Neural progenitor cell (in vitro differentiated cells): Measurements from ENCODE around the gene RAB8B. TPM values are rescaled to one million over a fixed set of nuclear protein-coding genes. Genes with fewer than 3 reads are reported as not detected.
A peak's percentile ranks its signal among the peaks of the same experiment; 100 is the strongest.

Source experiments
- DNase-seq: peaks from one replicate; pipeline ENCODE4 v3.0.0-alpha.2; 2016; ENCODE audit warnings: low spot score
- H2AFZ ChIP-seq: fragments of 200-600 bp; sonication (generic); replicated peaks from 2 replicates; pipeline ENCODE4 v1.6.1; 2016; ENCODE audit warnings: antibody characterized with exemption
- H3F3A ChIP-seq: fragments of 200-600 bp; sonication (generic); 2 replicates; pipeline ENCODE4 v1.6.1; 2016; ENCODE audit warnings: antibody characterized with exemption, low read depth
- H3K27ac ChIP-seq: fragments of 200-600 bp; sonication (generic); 2 replicates; pipeline ENCODE4 v1.5.1; 2016; ENCODE audit warnings: mild to moderate bottlenecking
- H3K27me3 ChIP-seq: fragments of 200-600 bp; sonication (generic); 2 replicates; pipeline ENCODE4 v1.6.1; 2016; ENCODE audit warnings: mild to moderate bottlenecking, moderate library complexity
- H3K36me3 ChIP-seq: fragments of 200-600 bp; sonication (generic); 2 replicates; pipeline ENCODE4 v1.5.1; 2016
- H3K4me1 ChIP-seq: fragments of 200-600 bp; sonication (generic); 2 replicates; pipeline ENCODE4 v1.6.1; 2016; ENCODE audit warnings: mixed run types
- H3K4me2 ChIP-seq: fragments of 200-600 bp; sonication (generic); 2 replicates; pipeline ENCODE4 v1.6.1; 2016
- H3K4me3 ChIP-seq: fragments of 200-600 bp; sonication (generic); 2 replicates; pipeline ENCODE4 v1.5.1; 2016
- H3K79me2 ChIP-seq: fragments of 200-600 bp; sonication (generic); 2 replicates; pipeline ENCODE4 v1.6.1; 2016; ENCODE audit warnings: low read depth
- H3K9ac ChIP-seq: fragments of 200-600 bp; sonication (generic); 2 replicates; pipeline ENCODE4 v1.6.1; 2016
- H3K9me3 ChIP-seq: fragments of 200-600 bp; sonication (generic); 2 replicates; pipeline ENCODE4 v1.5.1; 2016; ENCODE audit warnings: low read depth
- H4K20me1 ChIP-seq: fragments of 200-600 bp; sonication (generic); 2 replicates; pipeline ENCODE4 v1.6.1; 2016; ENCODE audit warnings: low read depth
- H3K27ac Mint-ChIP-seq: 3 replicates; pipeline ENCODE4 v1.8.0; 2021; ENCODE audit warnings: mixed read lengths
- H3K27me3 Mint-ChIP-seq: 2 replicates; pipeline ENCODE4 v1.8.0; 2022; ENCODE audit warnings: low read depth, mild to moderate bottlenecking, inconsistent platforms, moderate library complexity, mixed read lengths; ENCODE audit not compliant: insufficient read depth
- H3K36me3 Mint-ChIP-seq: 3 replicates; pipeline ENCODE4 v1.8.0; 2021; ENCODE audit warnings: mixed read lengths
- H3K4me1 Mint-ChIP-seq: 3 replicates; pipeline ENCODE4 v1.8.0; 2021; ENCODE audit warnings: mixed read lengths
- H3K4me3 Mint-ChIP-seq: 3 replicates; pipeline ENCODE4 v1.8.0; 2021; ENCODE audit warnings: mild to moderate bottlenecking, moderate library complexity, mixed read lengths
- H3K9me3 Mint-ChIP-seq: 3 replicates; pipeline ENCODE4 v1.8.0; 2020; ENCODE audit warnings: mixed read lengths
- EZH2 ChIP-seq: fragments of 200-600 bp; sonication (generic); IDR thresholded peaks from 2 replicates; pipeline ENCODE4 v1.6.1; 2017; ENCODE audit warnings: antibody characterized with exemption, mild to moderate bottlenecking, moderate library complexity
- EZH2phosphoT487 ChIP-seq: fragments of 200-600 bp; sonication (generic); IDR thresholded peaks from 2 replicates; pipeline ENCODE4 v1.6.1; 2017; ENCODE audit warnings: antibody characterized with exemption
- total RNA-seq: library from RNA; depleted of rRNA; stranded (reverse); fragments of >200 nt; gene quantifications from 2 replicates; pipeline ENCODE4 v1.2.3, GENCODE V29; 2015; ENCODE audit warnings: low replicate concordance
- TF ChIP-seq, protein P1 (sequence below): fragments of 200-600 bp; sonication (generic); IDR thresholded peaks from 2 replicates; pipeline ENCODE4 v1.5.1; 2017; ENCODE audit warnings: antibody characterized with exemption, mild to moderate bottlenecking

RAB8B gene
- total RNA-seq, 1 donor from 2014 or later: 107 TPM

DNA sequence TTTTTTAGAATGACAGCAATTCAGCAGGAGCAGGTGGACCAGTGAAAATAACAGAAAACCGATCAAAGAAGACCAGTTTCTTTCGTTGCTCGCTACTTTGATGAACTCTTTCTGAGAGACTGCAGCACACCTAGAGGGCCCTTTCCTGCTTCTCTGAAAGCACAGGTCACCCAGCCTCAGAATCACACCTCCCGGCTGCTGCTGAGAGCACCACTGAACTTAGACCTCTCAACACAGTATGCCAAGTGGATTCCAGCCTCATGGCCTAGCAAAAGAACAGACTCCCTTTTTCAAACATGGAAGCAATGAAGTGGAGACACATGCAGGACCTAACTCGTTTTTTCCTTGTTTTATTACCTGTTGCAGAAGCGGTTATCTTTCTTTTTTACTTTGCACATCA lies 74.1 kb downstream of the RAB8B start:
- Mint-ChIP-seq H3K27ac (peak overlapping the region; percentile 8), H3K36me3 (peaks cover 24% of the 10 kb centered on the region), H3K27me3 (peaks cover 3% of the 10 kb centered on the region), H3K4me3 (no peak overlapping the region), H3K4me1 (no peaks in the 10 kb centered on the region), H3K9me3 (no peaks in the 10 kb centered on the region)
- Histone ChIP-seq H3K4me3 (no peak overlapping the region), H4K20me1 (no peaks in the 10 kb centered on the region), H3K9me3 (no peaks in the 10 kb centered on the region), H2AFZ (no peak overlapping the region), H3K79me2 (no peaks in the 10 kb centered on the region), H3K9ac (no peak overlapping the region), H3K4me1 (no peaks in the 10 kb centered on the region), H3F3A (no peaks in the 10 kb centered on the region), H3K27me3 (no peaks in the 10 kb centered on the region), H3K36me3 (peaks cover 26% of the 10 kb centered on the region), H3K4me2 (no peak overlapping the region), H3K27ac (no peak overlapping the region)
- no peak for DNase-seq
- TF ChIP-seq EZH2: no peak
- TF ChIP-seq EZH2phosphoT487: no peak
- TF ChIP-seq, protein P1, sequence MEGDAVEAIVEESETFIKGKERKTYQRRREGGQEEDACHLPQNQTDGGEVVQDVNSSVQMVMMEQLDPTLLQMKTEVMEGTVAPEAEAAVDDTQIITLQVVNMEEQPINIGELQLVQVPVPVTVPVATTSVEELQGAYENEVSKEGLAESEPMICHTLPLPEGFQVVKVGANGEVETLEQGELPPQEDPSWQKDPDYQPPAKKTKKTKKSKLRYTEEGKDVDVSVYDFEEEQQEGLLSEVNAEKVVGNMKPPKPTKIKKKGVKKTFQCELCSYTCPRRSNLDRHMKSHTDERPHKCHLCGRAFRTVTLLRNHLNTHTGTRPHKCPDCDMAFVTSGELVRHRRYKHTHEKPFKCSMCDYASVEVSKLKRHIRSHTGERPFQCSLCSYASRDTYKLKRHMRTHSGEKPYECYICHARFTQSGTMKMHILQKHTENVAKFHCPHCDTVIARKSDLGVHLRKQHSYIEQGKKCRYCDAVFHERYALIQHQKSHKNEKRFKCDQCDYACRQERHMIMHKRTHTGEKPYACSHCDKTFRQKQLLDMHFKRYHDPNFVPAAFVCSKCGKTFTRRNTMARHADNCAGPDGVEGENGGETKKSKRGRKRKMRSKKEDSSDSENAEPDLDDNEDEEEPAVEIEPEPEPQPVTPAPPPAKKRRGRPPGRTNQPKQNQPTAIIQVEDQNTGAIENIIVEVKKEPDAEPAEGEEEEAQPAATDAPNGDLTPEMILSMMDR: no peak

- Histone ChIP-seq H2AFZ (no peak overlapping the region), H3K4me2 (no peak overlapping the region), H3K9me3 (no peaks in the 10 kb centered on the region), H4K20me1 (no peaks in the 10 kb centered on the region), H3K36me3 (peaks cover 26% of the 10 kb centered on the region), H3F3A (no peaks in the 10 kb centered on the region), H3K4me1 (no peaks in the 10 kb centered on the region), H3K4me3 (no peak overlapping the region), H3K79me2 (no peaks in the 10 kb centered on the region), H3K9ac (no peak overlapping the region), H3K27ac (no peak overlapping the region), H3K27me3 (no peaks in the 10 kb centered on the region)
- H3K4me3 Mint-ChIP-seq: no peak overlapping the region
- no peaks in the 10 kb centered on the region for H3K4me1 Mint-ChIP-seq
- TF ChIP-seq EZH2 (no peak), EZH2phosphoT487 (no peak)
- TF ChIP-seq, protein P1: no peak
- H3K27ac Mint-ChIP-seq: no peak overlapping the region
- H3K36me3 Mint-ChIP-seq: peaks cover 27% of the 10 kb centered on the region
- no peak for DNase-seq
- H3K9me3 Mint-ChIP-seq: no peaks in the 10 kb centered on the region
- no peaks in the 10 kb centered on the region for H3K27me3 Mint-ChIP-seq
Measured at GRCh38 chr15:63264688-63265293, 75.4 kb downstream of the RAB8B start.

GRCh38 chr15:63274427-63274826 lies 85.0 kb downstream of the RAB8B start:
- H3K27me3 ChIP-seq: peaks cover 40% of the 10 kb centered on the region
- H2AFZ ChIP-seq: no peak overlapping the region
- H3K9me3 Mint-ChIP-seq: peaks cover 6% of the 10 kb centered on the region
- peaks cover 23% of the 10 kb centered on the region for H3K4me1 Mint-ChIP-seq
- no peak overlapping the region for H3K27ac Mint-ChIP-seq
- H3K27ac ChIP-seq: no peak overlapping the region
- H3K4me2 ChIP-seq: no peak overlapping the region
- H3K27me3 Mint-ChIP-seq: peaks cover 6% of the 10 kb centered on the region
- H3K79me2 ChIP-seq: no peaks in the 10 kb centered on the region
- H3K4me3 Mint-ChIP-seq: no peak overlapping the region
- H3K4me1 ChIP-seq: peaks cover 15% of the 10 kb centered on the region
- peaks cover 16% of the 10 kb centered on the region for H3K36me3 Mint-ChIP-seq
- TF ChIP-seq EZH2phosphoT487 (no peak), EZH2 (no peak)
- TF ChIP-seq, protein P1: no peak
- no peaks in the 10 kb centered on the region for H3K9me3 ChIP-seq
- no peaks in the 10 kb centered on the region for H3K36me3 ChIP-seq
- H4K20me1 ChIP-seq: peaks cover 3% of the 10 kb centered on the region
- DNase-seq: no peak
- no peak overlapping the region for H3K9ac ChIP-seq
- peaks cover 23% of the 10 kb centered on the region for H3F3A ChIP-seq
- H3K4me3 ChIP-seq: no peak overlapping the region
